ENCODE results near the gene HDAC1. TPM values are rescaled to one million over a fixed set of nuclear protein-coding genes. Genes with fewer than 3 reads are reported as not detected.
"Not testable (repeated sequence)": the region's sequence is repeated elsewhere in the genome, so short reads cannot be mapped to it uniquely, and the experiment has no call there.

The HDAC1 gene
- total RNA-seq (2014; rRNA removed; shearing (Covaris generic); ENCODE audit: low replicate concordance) = 104 and 107 TPM in 2 replicates

GRCh38 chr1:32291708-32292538 lies at the start of gene HDAC1:
HDAC1 (plus strand) TSS chr1:32292083; CDS start chr1:32292170, 87 bp downstream.
- in situ Hi-C loops (cut with HindIII; ENCODE audit: low pct_unique_long_range_greater_than_20kb, low sequenced_read_pairs) = no loop called here
- peak; percentile 97 for DNase-seq (ENCODE audit: low read depth)

- DNase-seq (ENCODE audit: low read depth) = no peak
- in situ Hi-C loops (cut with HindIII; ENCODE audit: low pct_unique_long_range_greater_than_20kb, low sequenced_read_pairs) = no loop called here
Observed at GRCh38 chr1:32242341-32242851, 49.5 kb upstream of the HDAC1 start.

GRCh38 chr1:32246888-32247273 lies 45.0 kb upstream of the HDAC1 start, which contains the start of gene FAM167B:
FAM167B (plus strand) TSS chr1:32247222; CDS start chr1:32247422, 200 bp downstream.
- in situ Hi-C loops (cut with HindIII; ENCODE audit: low pct_unique_long_range_greater_than_20kb, low sequenced_read_pairs) = no loop called here
- DNase-seq (ENCODE audit: low read depth) = no peak

GRCh38 chr1:32247452-32247851 lies 44.4 kb upstream of the HDAC1 start:
- in situ Hi-C loops (cut with HindIII; ENCODE audit: low pct_unique_long_range_greater_than_20kb, low sequenced_read_pairs) = no loop called here
- no peak for DNase-seq (ENCODE audit: low read depth)

- in situ Hi-C loops (cut with HindIII; ENCODE audit: low pct_unique_long_range_greater_than_20kb, low sequenced_read_pairs) = no loop called here
- DNase-seq (ENCODE audit: low read depth) = no peak
Observed at GRCh38 chr1:32247983-32248889, 43.6 kb upstream of the HDAC1 start.

- peak; percentile 40 for DNase-seq (ENCODE audit: low read depth)
- in situ Hi-C loops (cut with HindIII; ENCODE audit: low pct_unique_long_range_greater_than_20kb, low sequenced_read_pairs) = no loop called here
Observed at GRCh38 chr1:32249831-32250525, 41.9 kb upstream of the HDAC1 start.

GRCh38 chr1:32250893-32251716 lies 40.8 kb upstream of the HDAC1 start, which contains the start of gene LCK:
LCK (plus strand) TSS chr1:32251265; CDS start chr1:32274330, 23,065 bp downstream.
- no peak for DNase-seq (ENCODE audit: low read depth)
- in situ Hi-C loops (cut with HindIII; ENCODE audit: low pct_unique_long_range_greater_than_20kb, low sequenced_read_pairs) = no loop called here

GRCh38 chr1:32255072-32256071 lies 36.5 kb upstream of the HDAC1 start:
- in situ Hi-C loops (cut with HindIII; ENCODE audit: low pct_unique_long_range_greater_than_20kb, low sequenced_read_pairs) = no loop called here
- no peak for DNase-seq (ENCODE audit: low read depth)

GRCh38 chr1:32256473-32257226 lies 35.2 kb upstream of the HDAC1 start:
- in situ Hi-C loops (cut with HindIII; ENCODE audit: low pct_unique_long_range_greater_than_20kb, low sequenced_read_pairs) = no loop called here
- DNase-seq (ENCODE audit: low read depth) = no peak

- in situ Hi-C loops (cut with HindIII; ENCODE audit: low pct_unique_long_range_greater_than_20kb, low sequenced_read_pairs) = no loop called here
- no peak for DNase-seq (ENCODE audit: low read depth)
Observed at GRCh38 chr1:32257227-32257508, 34.7 kb upstream of the HDAC1 start.

- in situ Hi-C loops (cut with HindIII; ENCODE audit: low pct_unique_long_range_greater_than_20kb, low sequenced_read_pairs); DNase-seq (ENCODE audit: low read depth): not testable (repeated sequence)
Observed at GRCh38 chr1:32263236-32263593, 28.7 kb upstream of the HDAC1 start.

GRCh38 chr1:32263744-32264143 lies 28.1 kb upstream of the HDAC1 start:
- DNase-seq (ENCODE audit: low read depth) = no peak
- in situ Hi-C loops (cut with HindIII; ENCODE audit: low pct_unique_long_range_greater_than_20kb, low sequenced_read_pairs) = no loop called here

- DNase-seq (ENCODE audit: low read depth) = no peak
- in situ Hi-C loops (cut with HindIII; ENCODE audit: low pct_unique_long_range_greater_than_20kb, low sequenced_read_pairs) = no loop called here
Observed at GRCh38 chr1:32265846-32266245, 26.0 kb upstream of the HDAC1 start.

- in situ Hi-C loops (cut with HindIII; ENCODE audit: low pct_unique_long_range_greater_than_20kb, low sequenced_read_pairs) = no loop called here
- no peak for DNase-seq (ENCODE audit: low read depth)
Observed at GRCh38 chr1:32266921-32267591, 24.8 kb upstream of the HDAC1 start.

- in situ Hi-C loops (cut with HindIII; ENCODE audit: low pct_unique_long_range_greater_than_20kb, low sequenced_read_pairs) = no loop called here
- DNase-seq (ENCODE audit: low read depth) = no peak
Observed at GRCh38 chr1:32269744-32270143, 22.1 kb upstream of the HDAC1 start.

All from Caki2 (cell line).